AG09309 (cell line): ENCODE results near the gene STK36.

Experiments used
- DNase-seq: peaks from one replicate; pipeline ENCODE4 v3.0.0-alpha.2; 2010; ENCODE audit warnings: low read depth
- H3K4me3 ChIP-seq: 2 replicates; pipeline ENCODE4 v1.5.1; 2011; ENCODE audit warnings: mild to moderate bottlenecking, low read depth, low read length, moderate library complexity; ENCODE audit not compliant: control insufficient read depth
- CTCF ChIP-seq: IDR thresholded peaks from 2 replicates; pipeline ENCODE4 v1.5.1; 2011; ENCODE audit warnings: mild to moderate bottlenecking, low read depth, low read length, inconsistent platforms; ENCODE audit not compliant: insufficient read depth, control insufficient read depth; ENCODE audit errors: missing control alignments

The STK36 gene

DNA sequence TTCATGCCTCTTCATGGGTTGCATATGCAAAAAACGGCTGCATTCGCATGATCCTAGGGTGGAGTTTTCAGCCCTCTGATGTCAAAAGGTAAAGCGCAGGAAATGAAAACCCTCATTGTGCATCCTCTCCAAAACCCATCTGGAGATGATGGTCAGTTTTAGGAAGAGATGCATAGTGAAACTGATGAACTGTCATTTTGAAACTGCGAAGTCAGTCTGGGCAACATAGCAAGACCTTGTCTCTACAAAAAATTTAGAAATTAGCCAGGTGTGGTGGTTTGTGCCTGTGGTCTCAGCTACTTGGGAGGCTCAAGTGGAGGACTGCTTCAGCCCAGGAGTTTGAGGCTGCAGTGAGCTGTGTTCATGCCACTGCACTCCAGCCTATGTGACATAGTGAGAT lies 36.2 kb downstream of the STK36 start:
- DNase-seq = no peak
- no peak for TF ChIP-seq CTCF

DNA sequence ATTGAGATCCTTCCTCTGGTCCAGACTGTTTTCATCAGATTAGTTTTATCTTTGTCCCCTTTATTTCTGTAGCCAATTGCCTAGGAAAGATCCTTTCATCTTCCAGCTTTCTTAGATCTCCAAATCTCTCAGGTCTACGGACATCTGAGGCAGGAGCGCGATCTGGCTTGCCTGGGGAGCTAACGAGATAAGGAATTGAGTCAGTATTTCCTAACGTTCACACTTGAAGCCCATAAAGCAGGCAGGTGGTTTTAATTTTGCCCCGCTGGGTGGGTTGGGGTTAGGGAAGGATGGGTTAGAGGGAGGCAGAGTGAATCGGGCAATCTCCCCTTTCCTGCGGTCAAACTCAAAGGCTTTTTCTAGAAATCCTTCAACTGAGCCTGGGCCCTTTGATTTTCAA lies 38.0 kb downstream of the STK36 start:
- no peak for TF ChIP-seq CTCF
- no peak overlapping the region for H3K4me3 ChIP-seq
- DNase-seq = no peak

More for the DNA sequence above, 36.2 kb downstream of the STK36 start:
- H3K4me3 ChIP-seq = no peak overlapping the region

DNA sequence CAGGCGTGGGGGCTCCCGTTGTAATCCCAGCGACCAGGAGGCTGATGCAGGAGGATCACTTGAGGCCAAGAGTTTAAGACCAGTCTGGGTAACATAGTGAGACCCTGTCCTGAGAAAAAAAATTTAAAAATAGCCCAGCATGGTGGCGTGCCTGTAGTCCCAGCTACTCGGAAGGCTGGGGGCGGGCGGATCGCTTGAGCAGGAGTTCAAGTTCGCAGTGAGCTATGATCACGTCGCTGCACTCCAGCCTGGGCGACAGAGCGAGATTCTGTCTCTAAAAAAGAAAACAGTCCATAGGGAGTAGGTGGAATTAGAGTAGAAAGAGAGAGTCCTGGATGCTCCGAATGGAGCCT lies 38.4 kb downstream of the STK36 start:
- no peak for DNase-seq
- H3K4me3 ChIP-seq = peak overlapping the region; percentile 39
- no peak for TF ChIP-seq CTCF

GRCh38 chr2:218710687-218711549 lies 39.0 kb downstream of the STK36 start, which contains the start of gene TTLL4:
TSS of gene TTLL4 (plus strand) at chr2:218710835. CDS start at chr2:218737677, 26,842 bp downstream.
- peak; percentile 69 for TF ChIP-seq CTCF
- DNase-seq = peak; percentile 75
- H3K4me3 ChIP-seq = peak within 1 kb of the TSS; percentile 98

DNA sequence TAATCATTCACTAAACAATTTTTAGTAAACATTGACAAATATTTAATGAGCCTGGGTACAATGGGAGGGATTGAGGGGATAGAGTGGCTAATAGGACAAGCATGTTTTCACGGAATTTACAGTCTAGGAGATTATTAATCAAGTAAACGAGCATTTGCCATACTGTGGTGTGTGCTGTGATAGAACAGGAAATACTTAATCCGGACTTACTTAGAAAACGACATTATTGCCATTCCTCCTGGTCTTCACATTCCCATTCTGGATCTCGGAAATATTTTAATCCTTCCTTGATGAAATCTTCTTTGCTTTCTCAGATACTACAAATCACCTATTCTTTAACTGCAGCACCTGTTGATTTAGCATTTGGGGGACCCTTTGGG lies 39.7 kb downstream of the STK36 start:
- no peak for TF ChIP-seq CTCF
- DNase-seq = no peak
- peak overlapping the region; percentile 98 for H3K4me3 ChIP-seq

DNA sequence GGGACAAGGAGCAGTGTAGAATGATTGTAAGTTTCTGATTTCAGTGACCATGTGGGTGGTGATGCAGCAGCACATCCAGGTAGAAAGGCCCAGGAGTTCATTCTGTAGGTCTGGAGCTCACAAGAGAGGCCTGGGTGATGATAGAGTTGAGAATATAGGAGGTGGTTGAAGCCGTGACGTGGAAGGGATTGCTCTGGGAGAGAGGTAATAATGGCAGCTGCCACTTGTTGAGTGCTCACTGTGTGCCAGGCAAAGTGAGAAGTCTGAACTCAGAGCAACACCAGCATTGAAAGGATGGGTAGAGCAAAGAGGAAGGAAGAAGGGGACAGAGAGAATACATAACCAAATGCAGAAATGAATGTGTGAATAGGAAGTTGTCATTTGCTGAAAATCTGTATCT lies 42.0 kb downstream of the STK36 start:
- no peak for DNase-seq
- no peak overlapping the region for H3K4me3 ChIP-seq
- TF ChIP-seq CTCF = no peak
